GM03348 (cell line): ENCODE data around the gene IGLL5.
"Not testable (repeated sequence)": the region's sequence is repeated elsewhere in the genome, so short reads cannot be mapped to it uniquely, and the experiment has no call there.

Source experiments
- DNase-seq: peaks from one replicate; pipeline ENCODE4 v3.0.0; 2012; ENCODE audit warnings: low spot score

IGLL5 gene

DNA sequence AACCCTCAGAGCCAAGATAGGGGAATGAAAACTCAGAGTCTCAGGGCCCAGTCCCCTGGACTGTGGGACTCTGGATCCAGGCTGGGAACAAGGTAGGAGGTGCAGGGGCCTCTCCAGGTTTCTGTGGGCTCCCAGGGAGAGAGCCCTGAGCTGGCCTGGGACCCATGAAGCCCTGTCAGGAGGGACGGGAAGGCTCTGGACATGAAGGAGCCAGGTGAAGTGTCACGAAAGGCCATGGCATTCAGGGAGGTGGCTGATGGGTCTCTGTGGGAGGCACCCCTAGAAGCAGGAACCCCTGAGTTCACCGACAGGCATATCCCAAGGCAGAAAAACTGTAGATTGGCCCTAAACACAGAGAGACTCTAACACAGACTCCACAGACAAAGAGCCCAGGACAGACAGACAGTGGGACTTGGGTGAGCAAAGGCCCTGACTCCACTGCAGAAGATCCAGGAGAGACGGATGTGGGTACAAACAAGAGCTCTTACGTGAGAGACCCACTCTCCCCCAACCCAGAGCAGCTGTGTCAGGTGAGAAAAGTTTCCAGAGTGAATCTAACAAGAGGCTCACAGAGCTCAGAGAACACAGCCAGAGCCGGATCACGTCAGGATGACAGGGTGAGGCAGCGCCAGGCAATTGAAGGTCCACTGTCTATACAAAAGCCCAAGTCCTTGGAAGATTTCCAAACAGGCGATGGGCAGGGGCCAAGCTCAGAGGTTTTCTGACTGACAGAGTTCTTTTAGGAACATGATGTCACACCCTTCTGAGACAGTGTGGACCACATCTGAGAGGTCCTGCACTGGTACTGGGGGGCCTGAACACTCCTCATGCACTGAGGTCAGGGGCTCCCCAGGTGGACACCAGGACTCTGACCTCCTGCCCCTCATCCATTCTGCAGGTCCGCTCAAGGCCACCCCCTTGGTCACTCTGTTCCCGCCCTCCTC is 27.4 kb downstream of the IGLL5 start:
- DNase-seq = no peak

DNA sequence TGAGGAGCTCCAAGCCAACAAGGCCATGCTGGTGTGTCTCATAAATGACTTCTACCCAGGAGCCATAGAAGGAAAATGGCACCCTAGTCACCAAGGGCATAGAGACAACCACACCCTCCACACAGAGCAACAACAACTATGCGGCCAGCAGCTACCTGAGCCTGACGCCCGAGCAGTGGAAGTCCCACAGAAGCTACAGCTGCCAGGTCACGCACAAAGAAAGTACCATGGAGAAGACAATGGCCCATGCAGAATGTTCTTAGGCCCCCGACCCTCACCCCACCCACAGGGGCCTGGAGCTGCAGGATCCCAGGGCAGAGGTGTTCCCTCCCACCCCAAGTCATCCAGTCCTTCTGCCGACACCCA is 28.0 kb downstream of the IGLL5 start:
- no peak for DNase-seq

DNA sequence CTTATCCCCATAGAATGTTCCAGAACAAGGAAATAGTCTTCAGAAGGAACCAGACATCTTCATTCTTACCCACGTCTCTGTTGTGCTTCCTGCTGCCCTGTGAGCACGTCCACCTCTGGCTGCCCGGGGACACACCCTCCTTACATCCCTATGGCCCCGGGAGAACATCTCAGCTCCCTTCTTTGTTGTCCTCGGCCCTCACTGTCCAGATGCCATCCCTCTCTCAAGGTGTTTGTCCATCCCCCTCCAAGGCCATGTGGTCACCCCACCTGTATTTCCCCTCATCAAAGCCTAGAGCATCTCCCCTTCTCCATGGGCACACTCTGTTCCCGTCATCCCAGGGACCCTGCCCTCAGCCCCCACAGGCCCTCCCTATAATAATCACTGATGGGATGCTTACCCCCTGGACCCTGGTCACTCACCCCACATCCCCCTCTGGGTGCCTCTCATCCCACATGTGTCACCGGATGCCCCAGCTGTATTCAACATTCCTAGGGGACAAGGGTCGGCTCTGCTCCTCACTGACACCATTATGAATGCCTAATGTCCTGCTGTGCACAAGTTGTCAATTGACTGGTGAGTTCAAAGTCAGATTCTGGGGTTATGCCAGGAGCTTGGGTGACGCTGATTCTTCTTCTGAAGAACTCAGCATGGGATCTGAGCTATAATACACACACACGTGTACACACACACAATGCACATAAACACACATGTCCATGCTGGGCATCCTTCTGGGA is 28.8 kb downstream of the IGLL5 start:
- DNase-seq = no peak

DNA sequence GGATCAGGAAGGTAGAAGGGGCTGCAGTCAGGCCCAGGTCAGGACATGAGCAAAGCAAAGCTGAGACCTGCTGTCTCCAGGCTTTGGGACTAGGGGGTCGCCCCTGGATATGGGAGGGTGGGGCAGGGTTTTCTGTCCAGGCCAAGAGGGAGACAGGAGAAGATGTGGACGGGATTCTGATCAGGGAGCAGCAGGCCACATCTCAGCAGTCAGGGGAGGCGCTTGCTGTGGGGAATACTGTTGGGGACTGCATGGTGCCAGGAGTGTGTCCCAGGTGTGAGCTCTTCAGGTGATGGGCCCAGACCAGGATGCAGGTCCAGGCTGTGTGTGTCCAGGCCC is 29.3 kb downstream of the IGLL5 start:
- DNase-seq = no peak

DNA sequence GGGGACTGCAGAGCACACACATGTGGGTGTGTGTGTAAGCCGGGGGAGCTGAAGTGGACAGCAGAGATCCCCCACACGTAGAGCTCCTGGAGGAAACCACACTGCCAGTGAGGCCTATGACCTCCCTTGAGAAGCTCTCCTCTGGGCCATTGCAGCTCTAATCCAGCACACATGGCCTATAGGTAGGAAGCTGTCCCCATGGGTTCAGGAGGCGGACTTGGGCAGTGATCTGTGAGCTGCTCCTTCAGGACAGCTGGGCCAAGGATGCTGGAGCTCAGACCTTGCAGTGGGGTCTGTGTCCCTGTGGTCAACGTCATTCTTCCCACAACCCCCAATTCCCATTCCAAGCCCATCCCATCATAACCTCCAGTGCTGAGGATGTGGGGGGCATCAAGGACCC is 29.8 kb downstream of the IGLL5 start:
- no peak for DNase-seq

DNA sequence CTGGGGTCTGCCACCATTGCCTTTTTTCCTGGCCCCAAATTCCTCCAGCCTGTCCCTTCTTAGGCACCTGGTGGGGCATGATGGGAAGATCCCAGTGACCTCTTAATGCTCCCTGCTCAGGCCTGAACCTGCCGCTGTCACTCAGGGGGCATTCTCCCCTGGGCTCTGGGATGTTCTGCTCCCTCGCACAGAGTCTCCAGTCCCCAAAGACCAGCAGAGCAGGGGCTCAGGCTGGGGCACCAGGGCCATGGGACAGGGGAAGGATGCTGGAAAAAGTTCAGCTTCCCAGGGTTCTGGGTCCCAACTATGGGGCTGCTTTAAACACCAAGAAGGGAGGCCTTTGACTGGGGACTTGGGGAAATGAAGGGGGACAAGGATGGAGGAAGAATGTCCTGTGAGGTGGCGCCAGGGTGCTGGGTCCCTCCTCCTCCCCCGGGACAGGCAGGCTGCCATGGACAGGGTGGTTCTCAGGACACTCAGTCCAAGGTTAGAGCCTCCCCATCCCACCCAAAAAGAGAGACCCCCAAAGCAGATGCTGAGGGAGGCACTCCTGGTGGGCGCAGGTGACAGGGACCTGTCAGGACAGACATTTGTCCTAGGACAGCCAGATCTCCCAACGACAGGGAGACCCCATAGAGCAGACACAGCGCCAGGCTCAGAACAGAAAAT is 30.8 kb downstream of the IGLL5 start:
- no peak for DNase-seq

DNA sequence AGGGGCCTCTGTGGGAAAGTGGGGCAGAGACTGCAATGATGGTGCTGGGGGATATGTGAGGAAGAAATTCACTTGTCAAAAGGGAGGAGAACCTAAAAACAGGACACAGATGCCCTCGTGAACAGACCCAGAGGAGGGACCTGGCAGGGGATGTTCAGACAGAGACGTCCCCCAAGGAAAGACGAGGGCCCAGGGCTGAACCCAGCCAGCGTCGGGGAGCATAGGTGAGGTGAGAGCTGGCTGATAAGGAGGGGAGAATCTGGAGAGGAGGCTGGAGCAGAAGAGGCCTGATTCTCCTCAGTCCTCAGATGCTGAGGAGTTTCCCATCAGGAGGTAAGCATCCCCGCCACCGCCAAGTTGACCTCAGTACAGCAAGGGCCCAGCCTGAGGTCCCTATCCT is 31.4 kb downstream of the IGLL5 start:
- no peak for DNase-seq

DNA sequence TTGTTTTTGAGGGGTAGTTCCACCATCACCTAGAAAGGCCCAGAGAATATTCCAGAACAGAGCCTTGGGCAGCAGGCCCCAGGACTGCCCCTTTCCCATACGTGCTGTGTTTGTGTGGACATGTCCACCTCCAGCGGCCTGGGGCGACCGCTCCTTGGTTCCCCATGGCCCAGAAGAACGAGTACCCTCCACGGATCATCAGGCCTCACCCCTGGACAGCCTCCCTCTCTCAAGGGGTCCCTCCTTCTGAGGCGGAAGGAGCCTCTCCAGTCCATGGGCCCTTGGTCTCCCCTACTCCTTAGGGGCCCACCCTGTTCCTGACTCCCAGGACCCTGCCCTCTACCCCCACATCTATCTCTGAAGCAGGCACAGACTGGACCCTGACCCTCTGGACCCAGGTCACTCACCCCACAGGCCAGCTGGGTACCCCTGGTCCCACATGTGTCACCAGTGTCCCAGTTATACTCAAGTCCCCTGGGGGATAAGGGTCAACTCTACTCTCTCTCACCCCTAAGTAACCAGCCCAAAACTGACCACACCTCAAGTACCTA is 32.6 kb downstream of the IGLL5 start:
- no peak for DNase-seq

DNA sequence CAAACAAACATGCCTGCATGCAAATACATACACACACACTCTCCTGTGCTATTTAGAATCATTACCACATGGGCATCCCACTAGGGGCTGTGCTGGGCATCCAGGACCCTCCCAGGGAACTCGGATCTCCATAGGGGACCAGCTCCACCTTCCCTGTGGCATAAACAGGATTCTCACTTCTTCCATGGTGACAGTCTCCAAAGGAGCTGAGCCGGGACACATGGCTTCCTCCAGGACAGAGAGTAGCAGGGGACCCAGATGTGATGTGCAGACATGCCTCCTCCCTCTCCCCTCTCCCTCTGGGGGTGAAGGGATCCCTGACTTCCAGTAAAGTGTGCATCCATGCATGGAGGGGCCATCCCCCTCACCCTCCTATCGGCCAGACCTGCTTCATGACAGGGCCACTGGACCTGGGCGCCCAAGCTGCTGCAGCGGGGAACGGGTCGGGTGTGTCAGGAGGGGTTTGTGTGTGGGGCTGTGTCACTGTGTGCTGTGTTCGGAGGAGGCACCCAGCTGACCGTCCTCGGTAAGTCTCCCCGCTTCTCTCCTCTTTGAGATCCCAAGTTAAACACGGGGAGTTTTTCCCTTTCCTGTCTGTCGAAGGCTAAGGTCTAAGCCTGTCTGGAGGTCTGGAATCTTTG is 33.4 kb downstream of the IGLL5 start:
- no peak for DNase-seq

DNA sequence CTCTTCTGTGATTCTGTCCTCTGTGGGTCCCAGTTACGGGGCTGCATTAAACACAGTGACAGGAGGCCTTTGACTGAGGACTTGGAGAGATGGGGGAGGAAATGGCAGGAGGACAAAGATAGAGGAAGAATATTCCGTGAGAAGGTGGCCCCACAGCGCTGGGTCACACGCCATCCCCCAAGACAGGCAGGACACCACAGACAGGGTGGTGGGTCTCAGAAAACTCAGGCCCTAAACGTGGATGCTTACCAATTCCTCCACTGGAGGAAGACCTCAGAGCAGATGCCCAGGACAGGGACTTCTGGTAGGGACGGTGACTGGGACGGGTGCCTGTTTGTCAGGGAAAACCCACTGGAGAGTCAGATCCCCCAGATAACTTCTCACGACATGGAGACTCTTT is 34.0 kb downstream of the IGLL5 start:
- DNase-seq = no peak

DNA sequence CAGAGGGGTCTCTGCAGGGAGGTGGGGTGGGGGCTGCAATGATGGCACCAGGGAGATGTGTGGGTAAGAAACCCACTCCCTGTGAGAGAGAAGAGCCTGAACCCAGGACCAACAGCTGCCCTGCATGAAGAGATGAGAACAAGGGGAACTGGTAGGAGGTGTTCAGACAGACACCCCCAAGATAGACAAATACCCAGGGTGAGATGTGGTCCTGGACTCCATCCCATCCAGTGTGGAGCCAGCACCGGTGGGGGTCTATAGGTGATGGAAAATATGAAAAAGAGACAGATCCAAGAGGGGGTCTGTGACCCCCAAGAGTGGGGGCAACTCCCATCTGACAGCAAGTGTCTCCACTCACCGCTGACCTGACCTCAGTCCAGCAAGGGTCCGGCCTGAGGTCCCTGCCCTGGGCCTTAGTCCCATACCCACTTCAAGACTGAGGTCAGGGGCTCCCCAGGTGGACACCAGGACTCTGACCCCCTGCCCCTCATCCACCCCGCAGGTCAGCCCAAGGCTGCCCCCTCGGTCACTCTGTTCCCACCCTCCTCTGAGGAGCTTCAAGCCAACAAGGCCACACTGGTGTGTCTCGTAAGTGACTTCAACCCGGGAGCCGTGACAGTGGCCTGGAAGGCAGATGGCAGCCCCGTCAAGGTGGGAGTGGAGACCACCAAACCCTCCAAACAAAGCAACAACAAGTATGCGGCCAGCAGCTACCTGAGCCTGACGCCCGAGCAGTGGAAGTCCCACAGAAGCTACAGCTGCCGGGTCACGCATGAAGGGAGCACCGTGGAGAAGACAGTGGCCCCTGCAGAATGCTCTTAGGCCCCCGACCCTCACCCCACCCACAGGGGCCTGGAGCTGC is 34.7 kb downstream of the IGLL5 start:
- not testable (repeated sequence) for DNase-seq

DNA sequence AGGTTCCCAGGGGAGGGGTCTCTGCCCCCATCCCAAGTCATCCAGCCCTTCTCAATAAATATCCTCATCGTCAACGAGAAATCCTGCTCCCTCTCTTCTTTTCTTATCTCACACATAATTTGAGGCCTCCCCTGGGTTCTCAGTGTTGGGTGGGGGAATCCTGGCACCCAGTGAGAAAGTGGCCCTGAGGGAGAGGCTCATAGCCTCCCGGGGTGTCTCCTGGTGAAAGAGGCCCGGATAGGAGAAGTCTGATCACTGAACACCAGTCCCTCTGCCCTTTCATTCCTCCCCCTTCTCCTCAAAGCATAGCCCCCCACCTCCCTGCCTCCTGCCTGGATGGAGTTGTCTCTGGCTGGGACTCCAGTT is 35.3 kb downstream of the IGLL5 start:
- no peak for DNase-seq

DNA sequence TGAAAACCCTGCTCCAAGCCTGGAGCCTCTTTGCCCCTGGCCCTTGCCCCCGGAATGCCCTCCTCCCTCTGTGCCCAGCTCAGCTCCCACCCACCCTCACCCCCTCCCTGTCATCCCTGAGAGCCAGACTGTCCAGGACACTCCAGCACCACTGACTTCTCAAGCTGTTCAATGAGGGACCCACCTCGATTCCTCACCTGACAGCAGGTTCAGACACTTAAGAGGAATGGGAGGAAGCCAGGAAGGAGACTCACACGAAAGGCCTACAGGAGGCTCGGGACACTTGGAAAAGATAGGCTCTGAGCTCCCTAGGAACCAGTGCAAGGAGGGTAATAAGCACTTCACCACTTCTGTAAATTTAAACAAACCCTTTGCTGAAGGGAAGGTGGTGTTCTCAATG is 35.8 kb downstream of the IGLL5 start:
- no peak for DNase-seq

DNA sequence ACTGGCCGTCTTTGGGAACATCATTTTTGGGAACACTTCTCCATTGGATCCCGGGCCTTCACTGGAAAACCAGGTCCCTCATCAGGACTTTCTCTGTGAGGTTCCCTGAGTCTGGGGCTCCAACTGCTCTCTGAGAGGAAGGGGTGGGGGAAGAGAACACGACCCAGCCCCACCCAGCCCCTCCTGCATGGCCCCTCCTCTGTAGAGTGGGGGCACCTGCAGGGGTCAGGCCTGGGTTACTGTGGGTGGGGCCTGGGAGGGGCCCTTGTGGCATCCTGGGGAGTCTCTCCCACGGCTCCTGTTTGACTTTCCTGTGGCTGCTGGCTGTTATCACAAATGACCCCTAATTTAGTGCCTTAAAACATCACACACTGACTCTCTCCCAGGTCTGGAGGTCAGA is 36.3 kb downstream of the IGLL5 start:
- DNase-seq = no peak

DNA sequence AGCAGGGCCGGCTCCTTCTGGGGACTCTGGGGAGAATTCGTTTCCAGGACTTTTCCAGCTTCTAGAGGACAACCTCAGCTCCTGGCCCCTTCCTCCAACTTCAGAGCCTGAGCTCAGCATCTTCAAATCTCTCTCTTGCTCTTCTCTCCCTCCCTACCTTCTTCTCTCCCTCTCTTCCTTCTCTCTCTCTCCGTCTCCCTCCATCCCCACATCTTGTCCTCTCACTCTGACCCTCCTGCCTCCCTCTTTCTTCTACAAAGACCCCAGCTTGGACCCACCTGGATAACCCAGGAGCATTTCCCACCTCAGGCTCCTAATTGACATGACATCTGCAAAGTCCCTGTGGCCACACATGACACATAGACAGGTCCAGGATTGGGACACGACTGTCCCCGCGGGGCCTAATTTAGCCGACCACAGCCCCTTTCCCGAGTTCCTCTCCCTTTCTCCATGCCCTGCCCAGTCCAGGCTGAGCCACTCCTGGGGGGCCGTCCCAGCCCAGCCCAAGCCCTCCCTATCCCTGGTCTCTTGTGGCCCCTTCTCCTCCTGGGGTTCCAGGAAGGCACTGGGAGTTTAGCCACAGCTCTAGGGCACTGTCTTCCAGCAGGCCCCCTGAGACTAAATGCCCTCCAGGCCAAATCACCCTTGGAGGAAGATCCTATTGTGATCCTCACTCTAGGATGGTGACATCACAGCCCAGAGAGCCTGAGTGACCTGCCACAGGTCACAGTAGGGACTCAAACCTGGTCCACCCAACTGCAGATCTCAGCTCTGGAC is 36.9 kb downstream of the IGLL5 start:
- no peak for DNase-seq

DNA sequence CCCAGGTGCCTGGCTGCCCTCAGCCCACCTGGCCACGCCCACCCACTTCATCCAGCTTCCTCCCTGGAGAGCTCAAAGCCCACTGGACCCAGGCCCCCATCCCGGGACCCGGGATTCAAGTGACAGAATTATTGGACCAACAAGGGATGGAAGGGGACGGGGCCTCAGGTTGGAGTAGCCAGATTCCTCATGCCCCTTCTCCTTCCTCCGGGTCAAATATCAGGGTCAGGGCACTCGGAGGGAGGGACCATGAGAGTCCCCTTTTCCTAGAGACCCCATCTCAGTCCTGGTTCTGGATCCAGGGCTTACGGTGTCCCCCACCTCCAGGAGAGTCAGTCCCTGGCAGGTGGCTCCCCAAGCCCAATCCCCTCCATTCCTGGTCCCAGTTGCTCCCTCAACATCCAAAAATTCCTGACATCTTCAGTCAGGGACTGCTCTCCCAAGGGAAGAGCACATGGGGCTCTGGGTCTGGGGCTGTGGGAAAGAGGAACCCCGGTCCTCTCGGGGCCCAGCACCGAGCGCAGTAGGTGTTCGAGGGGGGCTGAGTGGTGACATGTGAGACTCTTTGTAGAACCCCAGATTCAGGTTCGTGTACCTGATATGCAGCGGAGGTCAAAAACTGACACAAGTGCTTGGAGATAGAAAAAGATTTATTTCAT is 37.7 kb downstream of the IGLL5 start:
- DNase-seq = no peak

DNA sequence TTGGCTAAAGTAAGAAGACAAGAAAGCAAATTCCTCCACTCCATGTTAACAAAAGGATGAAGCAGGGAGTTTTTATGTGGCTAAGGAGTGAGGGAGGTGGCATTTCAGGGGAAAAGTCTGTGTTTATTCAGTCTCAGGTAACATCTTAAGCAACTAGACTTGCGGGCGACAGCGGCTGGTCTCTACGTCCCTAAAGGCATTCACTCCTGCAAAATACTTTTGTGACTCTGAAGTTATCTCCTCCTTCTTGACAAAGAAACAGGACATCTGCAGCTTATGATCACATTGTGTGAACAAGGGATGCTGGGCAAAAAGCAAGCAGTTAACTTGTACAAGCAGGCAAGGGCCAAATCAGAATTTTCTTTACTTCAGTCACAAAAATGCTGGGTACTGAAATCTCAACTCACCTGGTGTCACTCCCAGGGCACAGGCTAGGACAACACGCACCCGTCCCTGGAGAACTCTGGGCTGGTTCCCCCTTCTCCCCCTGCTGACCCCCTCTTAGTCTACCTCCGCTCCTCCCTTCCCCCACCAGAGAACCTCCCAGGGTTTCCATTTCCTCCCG is 38.3 kb downstream of the IGLL5 start:
- DNase-seq = no peak

DNA sequence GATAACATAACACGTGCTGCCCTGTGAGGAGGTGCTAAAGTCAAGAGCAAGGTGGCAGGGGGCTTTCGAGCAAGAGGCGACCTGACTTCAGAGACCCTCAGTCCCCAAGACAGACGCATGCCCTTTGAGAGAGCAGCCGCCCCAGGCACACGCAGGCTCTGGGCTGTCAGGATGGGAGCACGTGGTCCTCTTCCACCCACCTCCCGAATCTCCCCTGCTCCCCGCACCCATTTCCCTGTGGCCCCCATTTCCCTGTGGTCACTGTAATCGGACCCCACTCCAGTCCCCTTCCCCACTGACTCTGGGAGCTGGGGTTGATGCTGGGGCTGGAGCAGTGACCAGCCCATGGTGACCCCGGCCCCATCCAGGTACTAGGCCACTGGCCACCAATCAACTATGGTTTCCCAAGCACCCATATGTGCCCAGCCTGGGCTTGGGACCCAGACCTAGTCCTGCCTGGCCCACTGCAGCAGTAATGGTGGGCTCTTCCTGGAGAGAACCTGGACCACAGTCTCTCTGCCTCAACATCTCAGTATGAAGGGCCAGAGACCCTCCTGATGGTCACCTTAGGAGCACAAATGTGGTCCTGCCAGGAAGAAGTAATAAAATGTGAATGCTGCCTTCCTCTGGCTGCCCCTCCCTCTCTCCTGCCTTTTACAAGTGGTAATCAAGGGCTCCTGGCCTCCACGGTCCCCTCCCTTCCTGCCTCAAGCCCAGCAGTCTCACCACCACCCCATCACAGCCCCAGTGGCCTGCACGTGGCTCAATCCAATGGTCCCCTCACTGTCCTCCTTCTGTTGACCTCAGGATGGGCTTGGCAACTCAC is 39.0 kb downstream of the IGLL5 start:
- no peak for DNase-seq
